Measurements from ENCODE around the gene KLKB1. TPM values are rescaled to one million over a fixed set of nuclear protein-coding genes. Genes with fewer than 3 reads are reported as not detected.

The KLKB1 gene
- total and polyA plus RNA-seq, 7 experiments from 2014 or later: 0.25 to 1.9 (median 1.3) TPM

- peak overlapping the region; percentile 89 to 97 (median 94) for H3K4me3 Mint-ChIP-seq
- H3K4me3 ChIP-seq (ENCODE audit: low read length): peak overlapping the region; percentile 91
- H3K4me1 ChIP-seq (ENCODE audit: control insufficient read depth in 2 of 2, insufficient read depth in 2 of 2, low read length in 2 of 2): peaks cover 12 to 19% of the 10 kb centered on the region in 2 donors
- H3K27ac Mint-ChIP-seq: peak overlapping the region; percentile 94 to 99 (median 98)
- ChIA-PET CTCF (interaction anchor here (2.2 kb wide), 2 partner anchors 10 to 12 kb away, joined by 11 read pairs; no protein-coding TSS in a partner anchor), POLR2A (interaction anchor here (0.7 to 9.7 kb wide), 6 partner anchors 12 to 796 kb away, joined by 3 to 189 read pairs (median 8); partner anchors contain the start of genes ANKRD37 and LRP2BP)
- peaks cover 8 to 21% (median 18%) of the 10 kb centered on the region in 5 donors for H3K36me3 Mint-ChIP-seq
- DNase-seq (peak in 5 of 9 donors; percentile 27 to 54 (median 48)), ATAC-seq (peak; percentile 8)
- H3K27ac ChIP-seq (ENCODE audit: low read depth, low read length): peak overlapping the region; percentile 95
- peaks cover 0 to 12% (median 0%) of the 10 kb centered on the region in 3 experiments for H3K36me3 ChIP-seq (ENCODE audit: control insufficient read depth in 2 of 3, insufficient read depth in 3 of 3, low read length in 3 of 3)
- H3K4me1 Mint-ChIP-seq: peaks cover 34 to 66% (median 62%) of the 10 kb centered on the region in 7 donors
- no peaks in the 10 kb centered on the region for H3K27me3 Mint-ChIP-seq
- intact Hi-C loops (cut with micrococcal nuclease): loop anchor here (5.0 to 10.0 kb wide), 7 partner anchors 125 to 1717 kb away; partner anchors contain the start of genes ANKRD37 (in 1 of the 2), CCDC110 (in 1 of the 2), CENPU (in 1 of the 2) and CFAP97 (in 1 of the 2)
- H3K27me3 ChIP-seq (ENCODE audit: control insufficient read depth in 2 of 2, insufficient read depth in 2 of 2, low read length in 2 of 2): no peaks in the 10 kb centered on the region
- no peaks in the 10 kb centered on the region for H3K9me3 ChIP-seq (ENCODE audit: control insufficient read depth in 2 of 3, low read length in 3 of 3)
- H3K9me3 Mint-ChIP-seq: no peaks in the 10 kb centered on the region
These were observed 35.2 kb upstream of the KLKB1 start for GRCh38 chr4:186192066-186192612.

GRCh38 chr4:186193851-186194250 lies 33.5 kb upstream of the KLKB1 start:
- no peak overlapping the region for H3K4me3 ChIP-seq (ENCODE audit: low read length)
- POLR2A ChIA-PET: interaction anchor here (9.7 kb wide), 1 partner anchor 10 kb away, joined by 189 read pairs; no protein-coding TSS in a partner anchor
- intact Hi-C loops (cut with micrococcal nuclease): loop anchor here (5.0 to 10.0 kb wide), 7 partner anchors 127 to 1719 kb away; partner anchors contain the start of genes ANKRD37 (in 1 of the 2), CCDC110 (in 1 of the 2), CENPU (in 1 of the 2) and CFAP97 (in 1 of the 2)

DNA sequence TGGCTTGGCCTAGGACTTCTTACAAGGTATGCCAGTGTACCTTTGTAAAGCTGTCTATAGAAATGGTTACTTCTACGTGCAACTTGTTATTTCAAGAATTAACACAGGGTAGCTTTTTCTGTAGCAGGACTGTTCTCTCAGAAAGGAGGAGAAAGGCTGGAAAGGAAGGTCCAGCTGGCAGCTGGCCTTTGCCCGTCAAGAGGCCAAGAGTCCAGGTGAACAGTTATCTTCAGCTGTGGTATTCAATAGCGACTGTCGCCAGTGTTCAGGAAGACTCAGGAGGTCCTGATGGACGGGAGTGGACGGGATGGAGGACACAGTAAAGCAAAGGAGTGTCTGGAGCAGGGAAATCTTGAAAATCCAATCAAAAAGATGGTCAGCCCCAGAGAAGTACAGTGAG lies 31.2 kb upstream of the KLKB1 start:
- H3K9me3 ChIP-seq (ENCODE audit: control insufficient read depth in 2 of 3, low read length in 3 of 3): no peaks in the 10 kb centered on the region
- peaks cover 9 to 26% (median 22%) of the 10 kb centered on the region in 5 donors for H3K36me3 Mint-ChIP-seq
- intact Hi-C loops (cut with micrococcal nuclease): loop anchor here (10.0 kb wide), 2 partner anchors 771 to 1721 kb away; partner anchors contain the start of genes IRF2 (in 1 of the 2) and UFSP2 (in 1 of the 2)
- no peaks in the 10 kb centered on the region for H3K27me3 Mint-ChIP-seq
- H3K27ac ChIP-seq (ENCODE audit: low read depth, low read length): no peak overlapping the region
- ATAC-seq: no peak
- H3K4me1 Mint-ChIP-seq: peaks cover 22 to 49% (median 40%) of the 10 kb centered on the region in 7 donors
- H3K27me3 ChIP-seq (ENCODE audit: control insufficient read depth in 2 of 2, insufficient read depth in 2 of 2, low read length in 2 of 2): no peaks in the 10 kb centered on the region
- POLR2A ChIA-PET: interaction anchor here (1.0 to 9.7 kb wide), 2 partner anchors 8 to 37 kb away, joined by 3 to 189 read pairs; no protein-coding TSS in a partner anchor
- peaks cover 5% of the 10 kb centered on the region in 2 donors for H3K4me1 ChIP-seq (ENCODE audit: control insufficient read depth in 2 of 2, insufficient read depth in 2 of 2, low read length in 2 of 2)
- H3K36me3 ChIP-seq (ENCODE audit: control insufficient read depth in 2 of 3, insufficient read depth in 3 of 3, low read length in 3 of 3): peaks cover 0 to 14% (median 0%) of the 10 kb centered on the region in 3 experiments
- H3K4me3 Mint-ChIP-seq: no peak overlapping the region
- no peak overlapping the region for H3K4me3 ChIP-seq (ENCODE audit: low read length)
- peak overlapping the region in 4 of 9 donors; percentile 11 to 83 (median 36) for H3K27ac Mint-ChIP-seq
- CTCF ChIA-PET: no interaction called here
- H3K9me3 Mint-ChIP-seq: no peaks in the 10 kb centered on the region
- DNase-seq: no peak

More at GRCh38 chr4:186193851-186194250, 33.5 kb upstream of the KLKB1 start:
- Histone ChIP-seq H3K36me3 (ENCODE audit: control insufficient read depth in 2 of 3, insufficient read depth in 3 of 3, low read length in 3 of 3) (peaks cover 0 to 18% (median 0%) of the 10 kb centered on the region in 3 experiments), H3K27ac (ENCODE audit: low read depth, low read length) (peak overlapping the region; percentile 95), H3K27me3 (ENCODE audit: control insufficient read depth in 2 of 2, insufficient read depth in 2 of 2, low read length in 2 of 2) (no peaks in the 10 kb centered on the region), H3K9me3 (ENCODE audit: control insufficient read depth in 2 of 3, low read length in 3 of 3) (no peaks in the 10 kb centered on the region), H3K4me1 (ENCODE audit: control insufficient read depth in 2 of 2, insufficient read depth in 2 of 2, low read length in 2 of 2) (peaks cover 12 to 18% of the 10 kb centered on the region in 2 donors)
- no peak for ATAC-seq
- DNase-seq: no peak
- Mint-ChIP-seq H3K4me1 (peaks cover 38 to 66% (median 57%) of the 10 kb centered on the region in 7 donors), H3K27ac (peak overlapping the region in 8 of 9 donors; percentile 60 to 99 (median 98)), H3K27me3 (no peaks in the 10 kb centered on the region), H3K36me3 (peaks cover 9 to 26% (median 22%) of the 10 kb centered on the region in 5 donors), H3K4me3 (peak overlapping the region in 5 of 10 donors; percentile 14 to 96 (median 47)), H3K9me3 (no peaks in the 10 kb centered on the region)
- CTCF ChIA-PET: no interaction called here

DNA sequence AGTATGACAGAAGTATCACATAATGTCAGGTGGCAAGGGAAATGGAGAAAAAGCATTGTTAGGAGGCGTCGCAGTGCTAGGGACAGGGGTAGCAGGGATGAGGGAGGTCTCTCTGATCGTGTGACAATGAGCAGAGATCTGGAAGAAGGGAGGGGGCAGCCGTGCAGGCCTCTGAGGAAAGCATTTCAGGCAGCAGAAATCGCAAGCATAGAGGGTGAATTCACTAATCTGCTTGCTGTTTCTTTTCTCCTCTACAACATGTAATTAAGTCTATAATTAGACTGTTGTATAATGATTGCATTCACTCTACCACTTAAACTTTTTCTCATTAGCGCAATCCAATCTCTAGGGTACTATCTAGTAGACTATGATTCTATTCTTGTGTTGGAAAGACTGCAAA lies 26.8 kb upstream of the KLKB1 start:
- DNase-seq (no peak), ATAC-seq (no peak)
- Mint-ChIP-seq H3K36me3 (peaks cover 9 to 21% (median 19%) of the 10 kb centered on the region in 5 donors), H3K27me3 (no peaks in the 10 kb centered on the region), H3K4me3 (no peak overlapping the region), H3K9me3 (no peaks in the 10 kb centered on the region), H3K27ac (peak overlapping the region in 6 of 9 donors; percentile 0 to 90 (median 54)), H3K4me1 (peaks cover 9 to 51% (median 27%) of the 10 kb centered on the region in 7 donors)
- H3K4me3 ChIP-seq (ENCODE audit: low read length): no peak overlapping the region
- peaks cover 0 to 7% (median 0%) of the 10 kb centered on the region in 3 experiments for H3K36me3 ChIP-seq (ENCODE audit: control insufficient read depth in 2 of 3, insufficient read depth in 3 of 3, low read length in 3 of 3)
- ChIA-PET CTCF (no interaction called here), POLR2A (no interaction called here)
- H3K27me3 ChIP-seq (ENCODE audit: control insufficient read depth in 2 of 2, insufficient read depth in 2 of 2, low read length in 2 of 2): no peaks in the 10 kb centered on the region
- H3K9me3 ChIP-seq (ENCODE audit: control insufficient read depth in 2 of 3, low read length in 3 of 3): no peaks in the 10 kb centered on the region
- intact Hi-C loops (cut with micrococcal nuclease): loop anchor here in 1 of 2 donors (5.0 kb wide), 3 partner anchors 773 to 1663 kb away; partner anchors contain the start of genes ANKRD37, LRP2BP and UFSP2
- H3K27ac ChIP-seq (ENCODE audit: low read depth, low read length): no peak overlapping the region
- H3K4me1 ChIP-seq (ENCODE audit: control insufficient read depth in 2 of 2, insufficient read depth in 2 of 2, low read length in 2 of 2): no peaks in the 10 kb centered on the region

GRCh38 chr4:186201010-186201409 lies 26.3 kb upstream of the KLKB1 start:
- no peaks in the 10 kb centered on the region for H3K9me3 ChIP-seq (ENCODE audit: control insufficient read depth in 2 of 3, low read length in 3 of 3)
- ChIA-PET POLR2A (interaction anchor here (6.8 kb wide), 1 partner anchor 9 kb away, joined by 189 read pairs; the partner anchor contains the start of gene CYP4V2), CTCF (interaction anchor here (1.1 to 1.9 kb wide), 3 partner anchors 9 to 55 kb away, joined by 3 to 11 read pairs (median 4); partner anchors contain the start of gene CYP4V2)
- no peaks in the 10 kb centered on the region for H3K4me1 ChIP-seq (ENCODE audit: control insufficient read depth in 2 of 2, insufficient read depth in 2 of 2, low read length in 2 of 2)
- Mint-ChIP-seq H3K36me3 (peaks cover 6 to 18% (median 17%) of the 10 kb centered on the region in 5 donors), H3K27ac (peak overlapping the region in 3 of 9 donors; percentile 23 to 81 (median 62)), H3K4me1 (peaks cover 9 to 49% (median 22%) of the 10 kb centered on the region in 7 donors), H3K9me3 (no peaks in the 10 kb centered on the region), H3K4me3 (no peak overlapping the region), H3K27me3 (no peaks in the 10 kb centered on the region)
- DNase-seq (no peak), ATAC-seq (no peak)
- H3K27me3 ChIP-seq (ENCODE audit: control insufficient read depth in 2 of 2, insufficient read depth in 2 of 2, low read length in 2 of 2): no peaks in the 10 kb centered on the region
- no peak overlapping the region for H3K4me3 ChIP-seq (ENCODE audit: low read length)
- intact Hi-C loops (cut with micrococcal nuclease): loop anchor here in 1 of 2 donors (1.0 to 5.0 kb wide), 4 partner anchors 51 to 1664 kb away; partner anchors contain the start of genes ANKRD37, LRP2BP and UFSP2
- H3K27ac ChIP-seq (ENCODE audit: low read depth, low read length): no peak overlapping the region
- H3K36me3 ChIP-seq (ENCODE audit: control insufficient read depth in 2 of 3, insufficient read depth in 3 of 3, low read length in 3 of 3): peaks cover 0 to 6% (median 0%) of the 10 kb centered on the region in 3 experiments
